Stomach (tissue), 9 donors: ENCODE data around the gene PDLIM5. TPM values are rescaled to one million over a fixed set of nuclear protein-coding genes. Genes with fewer than 3 reads are reported as not detected.
A peak's percentile ranks its signal among the peaks of the same experiment; 100 is the strongest.

ENCODE experiments used
- DNase-seq, 2 donors: peaks; one replicate each; pipeline versions ENCODE4 v3.0.0 to v3.0.0-alpha.2; 2013 to 2019
- H3K27ac ChIP-seq, 5 donors: fragments of 200-600 bp in 4 of 5; sonication (generic) in 4 of 5; one replicate each; pipeline ENCODE4 v1.5.1; 2013 to 2019; ENCODE audit warnings: mild to moderate bottlenecking in 1 of 5, moderate library complexity in 1 of 5
- H3K27me3 ChIP-seq, 3 donors: fragments of 200-600 bp; sonication (generic); one replicate each; pipeline ENCODE4 v1.5.1; 2017 to 2019; ENCODE audit warnings: mixed run types in 1 of 3
- H3K36me3 ChIP-seq, 4 donors: fragments of 200-600 bp; sonication (generic); 1 replicate in 3 of 4; 2 replicates in 1 of 4; pipeline ENCODE4 v1.5.1; 2016 to 2019
- H3K4me1 ChIP-seq, 4 donors: fragments of 200-600 bp; sonication (generic); one replicate each; pipeline ENCODE4 v1.5.1; 2016 to 2019
- H3K4me3 ChIP-seq, 4 donors: fragments of 200-600 bp; sonication (generic) in 3 of 4; one replicate each; pipeline ENCODE4 v1.5.1; 2016 to 2019; ENCODE audit warnings: mild to moderate bottlenecking in 1 of 4
- H3K9me3 ChIP-seq, 4 donors: fragments of 200-600 bp; sonication (generic); one replicate each; pipeline ENCODE4 v1.5.1; 2016 to 2019
- EP300 ChIP-seq: sonication (generic); formaldehyde crosslinking; IDR thresholded peaks from one replicate; pipeline ENCODE4 v1.6.1; 2017; ENCODE audit warnings: antibody characterized with exemption
- POLR2A ChIP-seq, 4 donors: fragments of 450-650 bp; IDR thresholded peaks; one replicate each; pipeline ENCODE4 v1.6.1; 2016; ENCODE audit warnings: antibody characterized with exemption in 4 of 4, control low read depth in 2 of 4, mild to moderate bottlenecking in 1 of 4, moderate library complexity in 1 of 4
- POLR2AphosphoS5 ChIP-seq, 3 donors: sonication (generic); formaldehyde crosslinking; IDR thresholded peaks; one replicate each; pipeline ENCODE4 v1.6.1; 2016; ENCODE audit warnings: antibody characterized with exemption in 3 of 3
- WGBS, 5 donors: extraction: QIAGEN DNeasy Blood & Tissue Kit in 3 of 5; methylation state at CpG; one replicate each; pipeline versions ENCODE4 v1.1.5 to v1.1.7; 2013 to 2018; 5-methylcytosine and 5-hydroxymethylcytosine counted together
- intact Hi-C: fragments of 100-400 bp; cut with DNase I; formaldehyde crosslinking; loops from one replicate; pipeline ENCODE4 v1.15.1; 2023; ENCODE audit warnings: low total_unique reads
- polyA plus RNA-seq, 3 donors: library from polyadenylated mRNA; stranded (reverse); fragments of 200-250 nt; gene quantifications; one replicate each; pipeline ENCODE4 v1.2.3, GENCODE V29; 2013
- total RNA-seq, 5 donors: library from RNA; depleted of rRNA; stranded (reverse); fragments of >200 nt; gene quantifications; one replicate each; pipeline versions ENCODE4 v1.1.0 to v1.2.3, GENCODE V29; 2014 to 2016
- TF ChIP-seq, protein P1 (sequence below), 7 experiments: fragments of 450-650 bp in 4 of 7; fragments of 200-600 bp in 3 of 7; sonication (generic) in 3 of 7; IDR thresholded peaks; one replicate each; pipeline ENCODE4 v1.5.1; 2016 to 2019; ENCODE audit warnings: antibody characterized with exemption in 7 of 7, control low read depth in 2 of 7, mild to moderate bottlenecking in 1 of 7
- donor health status: healthy with polysubstance abuse.
- donor health status: Bipolar disorder and iron deficiency.
- donor health status: healthy.

Gene PDLIM5
- total and polyA plus RNA-seq, 8 donors: 23.7 to 311 (median 40.3) TPM

DNA sequence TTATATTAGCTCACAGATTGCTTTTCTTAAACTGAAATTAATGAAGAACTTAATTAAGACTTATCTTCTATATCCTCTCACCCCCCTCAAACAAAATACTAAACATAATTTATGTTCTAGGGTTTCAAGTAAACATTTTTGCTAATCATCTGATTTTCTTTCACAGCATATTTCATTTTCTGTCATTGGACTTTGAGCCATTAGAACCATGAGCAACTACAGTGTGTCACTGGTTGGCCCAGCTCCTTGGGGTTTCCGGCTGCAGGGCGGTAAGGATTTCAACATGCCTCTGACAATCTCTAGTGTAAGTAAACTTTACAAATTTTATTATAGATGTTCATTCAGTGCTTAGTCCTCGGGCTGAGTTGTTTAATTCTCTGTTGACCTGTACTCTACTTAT, 3.3 kb downstream of the PDLIM5 start:
- no peaks in the 10 kb centered on the region for H3K9me3 ChIP-seq
- no peak for TF ChIP-seq EP300
- no peak for TF ChIP-seq POLR2A (IDR thresholded peaks at IDR 0.05)
- peak in 2 of 3 donors; percentile 9 to 68 for TF ChIP-seq POLR2AphosphoS5 (IDR thresholded peaks at IDR 0.05)
- TF ChIP-seq, protein P1, sequence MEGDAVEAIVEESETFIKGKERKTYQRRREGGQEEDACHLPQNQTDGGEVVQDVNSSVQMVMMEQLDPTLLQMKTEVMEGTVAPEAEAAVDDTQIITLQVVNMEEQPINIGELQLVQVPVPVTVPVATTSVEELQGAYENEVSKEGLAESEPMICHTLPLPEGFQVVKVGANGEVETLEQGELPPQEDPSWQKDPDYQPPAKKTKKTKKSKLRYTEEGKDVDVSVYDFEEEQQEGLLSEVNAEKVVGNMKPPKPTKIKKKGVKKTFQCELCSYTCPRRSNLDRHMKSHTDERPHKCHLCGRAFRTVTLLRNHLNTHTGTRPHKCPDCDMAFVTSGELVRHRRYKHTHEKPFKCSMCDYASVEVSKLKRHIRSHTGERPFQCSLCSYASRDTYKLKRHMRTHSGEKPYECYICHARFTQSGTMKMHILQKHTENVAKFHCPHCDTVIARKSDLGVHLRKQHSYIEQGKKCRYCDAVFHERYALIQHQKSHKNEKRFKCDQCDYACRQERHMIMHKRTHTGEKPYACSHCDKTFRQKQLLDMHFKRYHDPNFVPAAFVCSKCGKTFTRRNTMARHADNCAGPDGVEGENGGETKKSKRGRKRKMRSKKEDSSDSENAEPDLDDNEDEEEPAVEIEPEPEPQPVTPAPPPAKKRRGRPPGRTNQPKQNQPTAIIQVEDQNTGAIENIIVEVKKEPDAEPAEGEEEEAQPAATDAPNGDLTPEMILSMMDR (IDR thresholded peaks at IDR 0.05): no peak
- peaks cover 7 to 13% (median 11%) of the 10 kb centered on the region in 4 donors for H3K36me3 ChIP-seq
- intact Hi-C loops: no loop called here
- peak; percentile 71 to 77 for DNase-seq
- H3K27me3 ChIP-seq: no peaks in the 10 kb centered on the region
- WGBS, 5 donors: 20 to 34% (median 33%) methylated on average over 3 of the region's 3 CpGs
- H3K27ac ChIP-seq: peak overlapping the region in 4 of 5 donors; percentile 97 to 99 (median 98)
- H3K4me1 ChIP-seq: peaks cover 25 to 80% (median 54%) of the 10 kb centered on the region in 4 donors
- peak overlapping the region in 2 of 4 donors; percentile 75 to 94 for H3K4me3 ChIP-seq

DNA sequence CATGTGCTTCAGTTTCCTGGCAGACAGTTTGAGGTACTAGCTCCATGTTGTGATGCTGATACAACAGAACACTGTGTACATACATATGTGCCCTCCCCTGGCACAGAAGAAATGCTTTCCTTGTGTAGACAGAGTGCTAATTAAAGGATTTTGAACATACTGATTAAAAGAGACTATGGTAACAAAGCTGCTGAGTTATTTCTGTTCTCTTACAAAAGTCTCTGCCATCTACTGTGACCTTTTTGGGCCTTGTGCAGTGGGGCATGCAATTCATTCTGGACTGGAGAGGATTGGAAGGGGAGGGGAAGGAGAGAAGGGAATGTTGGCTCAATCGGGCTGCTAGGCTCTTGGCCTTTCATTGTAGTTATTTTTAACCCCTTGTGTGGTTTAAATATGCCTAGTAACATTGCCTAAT, 6.0 kb downstream of the PDLIM5 start:
- Histone ChIP-seq H3K27ac (peak overlapping the region in 4 of 5 donors; percentile 6 to 66 (median 46)), H3K27me3 (no peaks in the 10 kb centered on the region), H3K4me3 (peak overlapping the region in 1 of 4 donors; percentile 14), H3K4me1 (peaks cover 25 to 97% (median 52%) of the 10 kb centered on the region in 4 donors), H3K36me3 (peaks cover 7 to 13% (median 11%) of the 10 kb centered on the region in 4 donors), H3K9me3 (no peaks in the 10 kb centered on the region)
- WGBS, 5 donors: 4 to 24% (median 13%) methylated on average over 1 of the region's 1 CpG
- peak in 1 of 3 donors; percentile 39 for TF ChIP-seq POLR2AphosphoS5 (IDR thresholded peaks at IDR 0.05)
- TF ChIP-seq EP300: no peak
- DNase-seq: peak in 1 of 2 donors; percentile 26
- intact Hi-C loops: no loop called here

DNA sequence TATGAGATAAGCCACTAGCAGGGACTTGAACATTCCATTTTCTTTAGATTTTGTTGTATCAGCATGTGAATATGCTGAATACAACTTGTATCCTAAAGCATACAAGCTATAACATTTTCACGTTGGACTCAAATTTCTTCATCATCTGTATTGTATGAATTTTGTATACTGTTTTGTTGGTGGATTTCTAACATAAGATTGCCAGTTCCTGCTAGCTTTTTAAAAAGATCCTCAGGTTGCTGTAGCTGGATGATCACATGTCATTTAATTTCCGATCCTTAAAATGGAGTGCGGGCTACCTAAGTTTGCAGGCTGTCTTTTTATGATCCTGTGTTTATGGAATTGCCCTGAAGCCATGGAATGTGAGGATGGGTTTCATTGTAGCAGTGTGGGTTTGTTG, 6.9 kb downstream of the PDLIM5 start:
- H3K4me1 ChIP-seq: peaks cover 18 to 97% (median 53%) of the 10 kb centered on the region in 4 donors
- no peak overlapping the region for H3K4me3 ChIP-seq
- peaks cover 7 to 13% (median 11%) of the 10 kb centered on the region in 4 donors for H3K36me3 ChIP-seq
- no peak for DNase-seq
- H3K27me3 ChIP-seq: no peaks in the 10 kb centered on the region
- TF ChIP-seq, protein P1 (IDR thresholded peaks at IDR 0.05): no peak
- TF ChIP-seq EP300: no peak
- TF ChIP-seq POLR2AphosphoS5 (IDR thresholded peaks at IDR 0.05): no peak
- no peak for TF ChIP-seq POLR2A (IDR thresholded peaks at IDR 0.05)
- intact Hi-C loops: no loop called here
- 73 to 81% (median 75%) methylated on average over 3 of the region's 3 CpGs for WGBS, 5 donors
- H3K27ac ChIP-seq: peak overlapping the region in 1 of 5 donors; percentile 66
- H3K9me3 ChIP-seq: no peaks in the 10 kb centered on the region

DNA sequence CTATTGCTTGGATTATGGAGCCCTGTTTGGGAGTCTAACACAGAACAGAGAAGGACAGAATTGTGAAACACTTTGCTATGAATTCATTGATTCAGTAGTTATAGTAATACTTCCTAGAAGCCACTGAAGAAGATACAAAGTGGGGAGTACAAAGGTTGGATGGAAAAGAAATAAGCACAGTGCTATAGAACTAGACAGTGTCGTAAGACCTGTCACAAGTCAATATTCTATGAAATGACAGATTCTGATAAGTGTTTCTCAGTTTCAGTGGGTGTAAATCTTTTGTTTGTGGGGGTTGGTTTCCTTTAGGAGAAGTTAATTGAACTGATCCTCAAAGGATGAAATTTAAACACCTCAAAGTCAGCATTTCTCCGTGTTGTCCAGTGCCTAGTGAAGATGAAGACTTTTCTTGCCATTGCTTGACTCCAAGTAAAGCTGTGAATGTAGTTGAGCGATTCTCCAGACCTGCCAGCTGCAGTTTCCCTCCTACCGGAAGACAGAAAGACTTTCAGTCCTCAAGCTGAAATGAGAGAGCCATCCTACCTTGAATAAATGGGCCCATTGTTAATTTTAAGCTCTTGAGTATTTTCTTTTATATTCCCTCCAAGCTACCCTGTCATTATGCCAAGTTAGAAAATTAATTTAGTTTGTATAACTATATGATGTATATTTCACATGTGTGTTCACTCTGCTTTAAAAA, 7.9 kb downstream of the PDLIM5 start:
- Histone ChIP-seq H3K4me1 (peaks cover 14 to 97% (median 49%) of the 10 kb centered on the region in 4 donors), H3K36me3 (peaks cover 7 to 13% (median 11%) of the 10 kb centered on the region in 4 donors), H3K4me3 (no peak overlapping the region), H3K27me3 (no peaks in the 10 kb centered on the region), H3K27ac (peak overlapping the region in 1 of 5 donors; percentile 66), H3K9me3 (no peaks in the 10 kb centered on the region)
- intact Hi-C loops: no loop called here
- WGBS, 5 donors: 83 to 96% (median 93%) methylated on average over 4 of the region's 4 CpGs
- no peak for DNase-seq
- TF ChIP-seq, protein P1 (IDR thresholded peaks at IDR 0.05): no peak
- TF ChIP-seq EP300 (no peak), POLR2AphosphoS5 (IDR thresholded peaks at IDR 0.05) (no peak), POLR2A (IDR thresholded peaks at IDR 0.05) (no peak)

DNA sequence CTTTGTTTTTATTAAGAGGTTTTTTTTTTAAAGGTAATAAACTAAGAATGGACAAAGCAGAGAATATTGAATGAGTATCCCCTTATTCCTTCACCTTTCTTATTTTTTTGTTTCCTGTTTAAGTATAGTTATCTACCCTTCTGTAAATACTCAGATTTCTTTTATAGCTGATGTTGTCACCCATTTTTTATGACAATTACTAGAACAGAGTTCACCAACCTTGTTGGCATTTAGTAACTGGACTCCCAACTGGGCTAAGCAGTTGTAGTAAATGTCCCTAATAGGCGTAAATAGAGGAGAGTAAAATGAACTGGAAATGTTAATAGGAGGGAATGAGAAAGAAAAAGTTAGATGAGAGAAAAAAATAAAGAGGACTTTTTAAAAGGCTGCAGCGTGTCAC, 9.8 kb downstream of the PDLIM5 start:
- Histone ChIP-seq H3K4me3 (no peak overlapping the region), H3K36me3 (peaks cover 1 to 6% (median 3%) of the 10 kb centered on the region in 4 donors), H3K27me3 (no peaks in the 10 kb centered on the region), H3K27ac (no peak overlapping the region), H3K9me3 (no peaks in the 10 kb centered on the region), H3K4me1 (peaks cover 6 to 95% (median 48%) of the 10 kb centered on the region in 4 donors)
- 95 to 99% (median 97%) methylated on average over 2 of the region's 2 CpGs for WGBS, 5 donors
- TF ChIP-seq POLR2A (IDR thresholded peaks at IDR 0.05) (no peak), POLR2AphosphoS5 (IDR thresholded peaks at IDR 0.05) (no peak), EP300 (no peak)
- TF ChIP-seq, protein P1 (IDR thresholded peaks at IDR 0.05): no peak
- DNase-seq: no peak
- intact Hi-C loops: no loop called here
